Omental fat pad (tissue), 4 donors: ENCODE data around the gene PARN. TPM values are rescaled to one million over a fixed set of nuclear protein-coding genes. Genes with fewer than 3 reads are reported as not detected.
"Not testable (repeated sequence)": the region's sequence is repeated elsewhere in the genome, so short reads cannot be mapped to it uniquely, and the experiment has no call there.

Source experiments
- ATAC-seq: fragments of 150-250 bp; one replicate; pipeline ENCODE4 v1.9.1; 2016; ENCODE audit warnings: mild to moderate bottlenecking, moderate library complexity; ENCODE audit not compliant: low FRiP score
- DNase-seq: peaks from one replicate; pipeline ENCODE4 v3.0.0-alpha.2; 2019; ENCODE audit warnings: low spot score
- total RNA-seq, 4 donors: library from RNA; depleted of rRNA; stranded (reverse); fragments of >200 nt; gene quantifications; one replicate each; pipeline ENCODE4 v1.1.0, GENCODE V29; 2016
- TF ChIP-seq, protein P1 (sequence below), 3 donors: fragments of 450-650 bp; IDR thresholded peaks; one replicate each; pipeline ENCODE4 v1.5.1; 2016 to 2017; ENCODE audit warnings: antibody characterized with exemption in 3 of 3, mild to moderate bottlenecking in 3 of 3, moderate library complexity in 2 of 3

PARN gene
- total RNA-seq, 4 donors from 2014 or later, result 23.0 to 34.8 (median 26.4) TPM

DNA sequence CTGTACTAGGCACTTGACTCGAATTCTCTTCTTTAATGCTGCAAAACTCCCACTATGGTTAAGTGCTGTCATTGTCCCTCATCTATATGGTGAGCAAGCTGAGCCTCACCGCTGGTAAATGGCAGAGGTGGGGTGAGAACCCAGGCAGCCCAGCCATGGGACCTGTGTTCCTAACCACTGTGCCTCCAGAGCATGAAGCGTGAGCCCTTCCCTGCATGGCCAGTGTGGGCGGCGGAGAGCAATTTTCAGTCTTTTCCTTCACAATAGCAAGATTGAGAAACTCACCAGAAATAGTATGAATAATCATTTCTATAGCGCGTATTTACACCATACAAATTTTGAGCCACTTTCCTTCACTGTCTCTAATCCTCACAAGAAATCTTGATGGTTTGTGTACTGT is 11.9 kb upstream of the PARN start:
- ATAC-seq (no peak), DNase-seq (no peak)
- TF ChIP-seq, protein P1, sequence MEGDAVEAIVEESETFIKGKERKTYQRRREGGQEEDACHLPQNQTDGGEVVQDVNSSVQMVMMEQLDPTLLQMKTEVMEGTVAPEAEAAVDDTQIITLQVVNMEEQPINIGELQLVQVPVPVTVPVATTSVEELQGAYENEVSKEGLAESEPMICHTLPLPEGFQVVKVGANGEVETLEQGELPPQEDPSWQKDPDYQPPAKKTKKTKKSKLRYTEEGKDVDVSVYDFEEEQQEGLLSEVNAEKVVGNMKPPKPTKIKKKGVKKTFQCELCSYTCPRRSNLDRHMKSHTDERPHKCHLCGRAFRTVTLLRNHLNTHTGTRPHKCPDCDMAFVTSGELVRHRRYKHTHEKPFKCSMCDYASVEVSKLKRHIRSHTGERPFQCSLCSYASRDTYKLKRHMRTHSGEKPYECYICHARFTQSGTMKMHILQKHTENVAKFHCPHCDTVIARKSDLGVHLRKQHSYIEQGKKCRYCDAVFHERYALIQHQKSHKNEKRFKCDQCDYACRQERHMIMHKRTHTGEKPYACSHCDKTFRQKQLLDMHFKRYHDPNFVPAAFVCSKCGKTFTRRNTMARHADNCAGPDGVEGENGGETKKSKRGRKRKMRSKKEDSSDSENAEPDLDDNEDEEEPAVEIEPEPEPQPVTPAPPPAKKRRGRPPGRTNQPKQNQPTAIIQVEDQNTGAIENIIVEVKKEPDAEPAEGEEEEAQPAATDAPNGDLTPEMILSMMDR (IDR thresholded peaks at IDR 0.05), result no peak

DNA sequence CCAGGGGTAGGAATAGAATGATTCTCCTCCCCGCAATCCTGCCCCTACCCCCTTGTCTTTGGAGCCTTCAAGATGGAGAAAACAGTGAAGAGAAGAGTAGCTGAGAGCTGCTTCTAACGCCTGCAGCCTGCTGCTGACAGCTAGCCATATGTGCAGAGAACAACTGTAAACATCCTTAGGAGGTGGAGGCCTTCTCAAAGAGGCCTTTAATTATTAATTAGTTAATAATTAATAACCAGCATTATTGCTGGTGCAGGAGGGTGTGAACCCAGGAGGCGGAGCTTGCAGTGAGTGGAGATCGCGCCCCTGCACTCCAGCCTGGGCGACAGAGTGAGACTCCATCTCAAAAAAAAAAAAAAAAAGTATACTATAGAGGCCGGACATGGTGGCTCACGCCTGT is 11.1 kb upstream of the PARN start:
- TF ChIP-seq, protein P1 (IDR thresholded peaks at IDR 0.05), result no peak
- DNase-seq (no peak), ATAC-seq (no peak)

DNA sequence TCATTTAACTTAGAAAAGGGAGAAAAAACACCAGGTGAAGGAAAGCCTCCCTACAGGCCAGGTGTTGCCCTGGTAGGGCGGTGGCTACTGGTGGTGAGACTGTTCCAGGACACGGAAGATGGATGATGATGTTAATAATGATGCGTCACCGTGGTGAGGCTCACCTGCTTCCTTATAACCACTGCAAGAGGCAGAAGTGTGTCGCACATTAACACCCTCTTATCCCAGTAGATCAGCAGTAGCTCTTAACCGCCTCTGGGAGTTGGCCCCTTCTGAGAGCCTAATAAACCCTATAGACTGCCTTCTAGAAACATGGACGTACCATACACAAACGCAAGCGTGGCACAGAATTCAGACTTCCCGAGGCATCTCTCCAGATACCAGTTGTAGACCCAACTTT is 10.5 kb upstream of the PARN start:
- DNase-seq (no peak), ATAC-seq (no peak)
- TF ChIP-seq, protein P1 (IDR thresholded peaks at IDR 0.05), result no peak

DNA sequence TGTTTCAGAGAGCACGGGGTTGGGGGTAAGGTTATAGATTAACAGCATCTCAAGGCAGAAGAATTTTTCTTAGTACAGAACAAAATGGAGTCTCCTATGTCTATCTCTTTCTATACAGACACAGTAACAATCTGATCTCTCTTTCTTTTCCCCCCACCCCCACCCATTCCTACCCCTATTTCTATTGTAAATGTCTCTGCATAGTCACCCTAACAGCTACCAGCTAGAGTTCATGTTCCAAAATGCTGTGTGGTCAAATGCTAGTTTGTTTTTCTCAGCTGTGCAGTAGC is 6.8 kb upstream of the PARN start:
- DNase-seq, result not testable (repeated sequence)

DNA sequence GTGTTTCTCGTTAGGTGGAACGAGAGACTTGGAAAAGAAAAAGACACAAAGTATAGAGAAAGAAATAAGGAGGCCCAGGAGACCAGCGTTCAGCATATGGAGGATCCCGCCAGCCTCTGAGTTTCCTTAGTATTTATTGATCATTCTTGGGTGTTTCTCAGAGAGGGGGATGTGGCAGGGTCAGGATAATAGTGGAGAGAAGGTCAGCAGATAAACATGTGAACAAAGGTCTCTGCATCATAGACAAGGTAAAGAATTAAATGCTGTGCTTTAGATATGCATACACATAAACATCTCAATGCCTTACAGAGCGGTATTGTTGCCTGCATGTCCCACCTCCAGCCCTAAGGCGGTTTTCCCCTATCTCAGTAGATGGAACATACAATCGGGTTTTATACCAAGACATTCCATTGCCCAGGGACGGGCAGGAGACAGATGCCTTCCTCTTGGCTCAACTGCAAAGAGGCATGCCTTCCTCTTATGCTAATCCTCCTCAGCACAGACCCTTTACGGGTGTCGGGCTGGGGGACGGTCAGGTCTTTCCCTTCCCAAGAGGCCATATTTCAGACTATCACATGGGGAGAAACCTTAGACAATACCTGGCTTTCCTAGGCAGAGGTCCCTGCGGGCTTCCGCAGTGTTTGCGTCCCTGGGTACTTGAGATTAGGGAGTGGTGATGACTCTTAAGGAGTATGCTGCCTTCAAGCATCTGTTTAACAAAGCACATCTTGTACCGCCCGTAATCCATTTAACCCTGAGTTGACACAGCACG is 6.3 kb upstream of the PARN start:
- ATAC-seq, DNase-seq: not testable (repeated sequence)

More for the DNA sequence above, 6.8 kb upstream of the PARN start:
- not testable (repeated sequence) for ATAC-seq

DNA sequence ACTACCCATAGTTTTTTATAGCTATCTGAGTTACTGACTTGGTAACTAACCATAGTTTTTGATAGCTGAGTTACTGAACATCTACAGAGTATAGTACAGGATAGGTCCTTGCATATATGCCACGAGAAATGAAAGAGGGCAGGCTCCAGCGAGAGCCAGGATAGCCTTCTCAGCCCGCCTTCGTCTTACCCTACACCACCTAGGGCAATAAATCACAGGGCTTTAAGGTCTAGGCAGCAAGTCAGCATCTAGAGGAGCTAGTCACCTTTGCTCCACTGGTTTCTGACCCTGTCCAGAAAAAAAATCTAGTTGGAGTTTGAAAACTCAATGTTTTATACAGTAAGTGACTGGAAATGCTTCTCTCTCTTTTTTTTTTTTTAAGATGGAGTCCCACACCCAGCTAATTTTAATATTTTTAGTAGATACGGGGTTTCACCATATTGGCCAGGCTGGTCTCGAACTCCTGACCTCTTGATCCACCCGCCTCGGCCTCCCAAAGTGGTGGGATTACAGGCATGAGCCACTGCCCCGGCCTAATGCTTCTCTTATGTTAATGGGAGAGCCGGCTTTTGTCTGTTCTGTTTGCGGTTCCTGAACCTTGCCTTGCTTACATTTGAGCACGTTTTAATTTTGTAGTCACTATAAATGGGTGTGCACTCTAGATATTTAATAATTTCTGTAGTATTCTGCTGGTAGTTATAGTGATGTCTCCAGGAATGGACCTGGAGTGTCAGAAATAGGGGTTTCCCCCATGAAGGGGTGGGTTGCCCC is 5.5 kb upstream of the PARN start:
- ATAC-seq (no peak), DNase-seq (no peak)
- TF ChIP-seq, protein P1 (IDR thresholded peaks at IDR 0.05), result no peak

DNA sequence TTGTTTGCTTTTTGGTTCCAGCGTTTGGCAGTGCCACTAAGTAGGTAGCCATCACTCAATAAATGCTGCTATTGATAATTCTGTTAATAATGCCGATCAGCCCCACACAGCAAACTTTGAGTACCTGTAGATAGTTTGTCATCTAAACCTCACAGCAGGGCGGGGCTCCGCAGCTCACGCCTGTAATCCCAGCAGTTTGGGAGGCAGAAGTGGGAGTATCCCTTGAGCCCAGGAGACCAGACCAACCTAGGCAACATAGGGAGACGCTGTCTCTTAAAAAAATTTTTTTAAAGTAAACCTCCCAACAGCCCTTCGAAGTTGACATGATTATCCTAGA is 4.3 kb upstream of the PARN start:
- TF ChIP-seq, protein P1 (IDR thresholded peaks at IDR 0.05), result no peak
- no peak for DNase-seq
- ATAC-seq, result no peak
